IPS-18c (cell line): ENCODE results near the gene IGF2BP1.

Experiments used
- H3K4me3 ChIP-seq: 2 replicates; pipeline ENCODE4 v1.7.0; 2013; ENCODE audit warnings: low read depth, mild to moderate bottlenecking, low read length, moderate library complexity; ENCODE audit not compliant: insufficient read depth
- H3K9me3 ChIP-seq: one replicate; pipeline ENCODE4 v1.6.1; 2013; ENCODE audit warnings: mild to moderate bottlenecking, low read length, moderate library complexity; ENCODE audit not compliant: control insufficient read depth, insufficient read depth

IGF2BP1 gene

DNA sequence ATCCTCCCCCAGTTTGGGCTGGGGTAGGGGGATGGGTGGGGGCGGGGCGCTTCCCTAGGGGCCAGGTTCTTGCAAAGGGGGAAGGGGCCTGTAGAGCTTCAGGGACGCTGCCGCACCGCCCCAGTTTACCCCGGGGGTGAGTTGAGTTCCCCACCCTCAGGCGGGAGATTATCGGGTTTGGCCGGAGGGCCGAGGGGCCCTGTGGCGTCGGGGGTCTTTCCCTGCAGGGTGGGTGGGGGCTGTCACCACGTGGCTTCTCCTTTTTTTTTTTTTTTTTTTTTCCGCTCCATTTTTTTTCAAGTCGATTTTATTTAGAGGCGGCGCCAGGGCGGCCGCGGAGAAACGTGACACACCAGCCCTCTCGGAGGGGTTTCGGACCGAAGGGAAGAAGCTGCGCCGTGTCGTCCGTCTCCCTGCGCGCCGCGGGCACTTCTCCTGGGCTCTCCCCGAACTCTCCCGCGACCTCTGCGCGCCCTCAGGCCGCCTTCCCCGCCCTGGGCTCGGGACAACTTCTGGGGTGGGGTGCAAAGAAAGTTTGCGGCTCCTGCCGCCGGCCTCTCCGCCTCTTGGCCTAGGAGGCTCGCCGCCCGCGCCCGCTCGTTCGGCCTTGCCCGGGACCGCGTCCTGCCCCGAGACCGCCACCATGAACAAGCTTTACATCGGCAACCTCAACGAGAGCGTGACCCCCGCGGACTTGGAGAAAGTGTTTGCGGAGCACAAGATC is at the start of gene IGF2BP1:
Gene IGF2BP1 (plus strand): TSS at position 283 of the 724 bp plus-strand sequence. CDS start 361 bp downstream, at position 644.
- H3K4me3 ChIP-seq, result peak within 1 kb of the TSS; percentile 92
- H3K9me3 ChIP-seq, result no peaks in the 10 kb centered on the region

DNA sequence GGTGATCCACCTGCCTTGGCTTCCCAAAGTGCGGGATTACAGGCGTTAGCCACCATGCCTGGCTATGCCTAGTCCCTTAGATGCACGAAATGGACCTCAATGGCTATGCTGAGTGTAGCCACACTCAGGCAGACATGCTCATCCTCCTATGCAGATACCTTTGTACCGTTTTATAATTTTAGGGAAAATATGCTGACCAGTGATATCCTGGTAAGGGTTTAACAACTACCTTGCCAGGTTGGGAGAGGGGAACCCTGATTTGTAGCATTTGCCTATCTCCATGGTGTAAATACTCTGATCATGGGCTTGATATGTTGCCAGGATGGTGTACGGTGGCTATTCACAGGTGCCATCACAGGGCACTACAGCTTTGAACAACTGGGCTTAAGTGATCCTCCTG is 45.6 kb upstream of the IGF2BP1 start:
- Histone ChIP-seq H3K9me3 (no peaks in the 10 kb centered on the region), H3K4me3 (no peak overlapping the region)

DNA sequence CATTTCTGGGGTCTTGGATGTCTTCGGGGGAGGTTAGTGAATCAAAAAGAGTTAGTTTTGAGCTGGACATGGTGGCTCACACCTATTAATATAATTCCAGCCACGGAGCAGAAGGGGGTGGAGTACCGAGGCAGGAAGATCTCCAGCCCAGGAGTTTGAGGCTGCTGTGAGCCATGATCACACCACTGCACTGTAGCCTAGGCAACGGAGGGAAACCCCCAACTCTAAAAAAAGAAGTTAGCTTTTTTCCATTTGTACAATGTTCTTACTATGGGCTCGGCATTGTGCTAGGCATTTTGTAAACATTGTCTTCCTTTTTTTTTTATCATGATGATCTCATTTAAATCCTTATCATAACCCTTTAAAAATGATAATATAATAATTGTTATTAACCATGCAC is 44.3 kb upstream of the IGF2BP1 start:
- H3K4me3 ChIP-seq, result no peak overlapping the region
- H3K9me3 ChIP-seq, result no peaks in the 10 kb centered on the region

DNA sequence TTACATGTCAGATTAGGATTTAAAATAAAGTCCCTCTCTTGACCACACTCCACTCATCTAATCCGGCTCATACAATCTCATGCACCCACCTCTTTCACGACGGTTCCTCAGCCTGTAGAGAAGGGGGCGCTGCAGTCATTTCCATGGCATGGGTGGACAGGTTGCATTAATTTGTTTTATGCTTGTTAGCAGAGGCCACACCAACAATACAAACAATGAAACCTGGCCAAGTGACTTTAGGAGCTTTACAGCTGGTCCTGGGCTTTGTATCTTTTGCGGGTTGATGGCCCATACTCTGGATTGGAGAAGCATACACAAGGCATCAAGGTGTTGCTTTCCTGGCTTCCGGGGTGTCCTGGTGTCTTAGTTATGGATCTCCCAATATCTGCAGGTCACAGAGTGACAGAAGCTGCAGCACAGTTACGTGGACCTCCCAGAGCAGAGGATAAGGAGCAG is 42.9 kb upstream of the IGF2BP1 start:
- H3K4me3 ChIP-seq, result no peak overlapping the region

DNA sequence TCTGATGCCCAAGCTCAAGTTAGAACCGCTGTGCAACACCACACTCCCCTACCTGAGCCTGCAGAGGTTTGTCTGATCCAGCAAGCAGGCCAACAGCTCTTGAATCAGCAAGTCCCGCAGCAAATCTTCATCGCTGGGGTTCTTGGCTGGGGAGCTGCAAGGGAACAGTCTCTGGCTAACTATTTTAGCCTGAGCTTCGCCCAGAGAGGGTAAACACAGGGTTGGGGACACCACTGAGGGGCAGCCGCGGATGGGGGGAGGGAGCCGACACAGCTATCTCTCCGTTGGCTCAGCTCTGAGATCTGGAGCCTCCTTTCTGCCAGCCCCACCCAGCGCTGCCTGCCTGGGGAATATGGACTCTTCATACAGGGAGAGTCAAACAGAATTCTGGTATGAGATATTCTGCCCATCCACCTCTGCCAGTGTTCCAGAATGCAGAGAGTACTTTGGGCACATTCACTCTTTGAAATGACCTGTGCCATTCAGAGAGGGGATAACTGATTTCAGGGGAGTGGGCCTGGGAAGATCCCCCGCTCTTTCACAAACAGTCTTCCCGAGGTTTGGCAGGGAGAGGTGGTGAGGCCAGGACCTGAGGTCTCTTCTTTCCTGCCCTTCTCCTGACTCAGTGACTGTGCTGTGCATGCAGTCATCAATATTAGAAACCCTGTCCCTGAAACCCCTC is 36.2 kb upstream of the IGF2BP1 start:
- H3K9me3 ChIP-seq, result no peaks in the 10 kb centered on the region
- H3K4me3 ChIP-seq, result peak overlapping the region; percentile 38

More for the DNA sequence above, 42.9 kb upstream of the IGF2BP1 start:
- H3K9me3 ChIP-seq, result no peaks in the 10 kb centered on the region

DNA sequence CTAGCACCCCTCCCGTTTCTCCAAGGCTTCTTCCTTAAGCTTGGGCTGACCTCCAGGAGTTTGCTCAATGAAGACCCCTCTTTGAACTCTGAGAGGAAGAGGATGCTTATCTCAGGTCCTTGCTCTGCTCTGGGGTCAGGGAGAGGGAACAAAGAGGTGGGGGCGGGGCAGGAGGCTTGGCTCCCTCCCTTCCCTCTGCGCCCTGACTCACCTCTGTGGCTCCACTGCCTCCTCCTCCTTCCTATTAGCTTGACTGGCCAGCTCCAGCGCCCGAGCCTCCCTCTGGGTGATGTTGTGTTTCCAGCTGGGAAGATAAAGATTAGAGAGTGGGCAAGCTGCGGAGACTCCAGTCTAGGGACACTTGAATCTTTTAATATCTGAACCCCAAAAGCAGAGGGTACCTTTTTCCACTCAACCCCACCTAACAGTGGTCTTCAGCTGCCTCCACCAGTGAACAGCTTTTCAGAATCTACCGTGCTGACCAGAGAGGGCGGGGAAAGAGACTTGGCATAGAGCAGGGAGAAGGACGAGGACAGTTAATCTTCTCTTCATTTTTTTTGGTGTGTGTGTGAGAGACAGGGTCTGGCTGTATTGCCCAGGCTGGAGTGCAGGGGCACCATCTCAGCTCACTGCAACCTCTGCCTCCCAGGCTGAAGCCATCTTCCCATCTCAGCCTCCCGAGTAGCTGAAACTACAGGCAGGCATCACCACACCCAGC is 35.5 kb upstream of the IGF2BP1 start:
- peak overlapping the region; percentile 38 for H3K4me3 ChIP-seq
- H3K9me3 ChIP-seq, result no peaks in the 10 kb centered on the region

DNA sequence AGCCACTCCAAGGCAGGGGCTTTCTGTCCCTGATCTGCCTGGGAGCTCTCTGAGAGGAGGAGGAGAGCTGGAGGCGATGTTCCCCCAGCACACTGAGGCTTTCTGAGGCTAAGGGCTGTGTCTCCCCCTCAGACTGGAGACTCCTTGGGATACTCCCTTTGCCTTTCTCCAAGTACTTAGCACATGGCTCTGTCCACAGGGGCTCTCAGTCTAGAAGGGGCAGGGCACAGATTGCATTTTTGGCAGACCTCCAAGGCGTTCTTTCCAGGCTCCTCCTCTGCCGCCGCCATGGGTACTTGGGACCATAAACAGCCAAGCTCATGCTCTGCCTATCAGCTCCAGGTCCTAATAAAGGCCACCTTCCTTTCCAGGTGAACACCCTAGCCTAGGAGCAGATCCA is 27.0 kb upstream of the IGF2BP1 start:
- no peaks in the 10 kb centered on the region for H3K9me3 ChIP-seq

DNA sequence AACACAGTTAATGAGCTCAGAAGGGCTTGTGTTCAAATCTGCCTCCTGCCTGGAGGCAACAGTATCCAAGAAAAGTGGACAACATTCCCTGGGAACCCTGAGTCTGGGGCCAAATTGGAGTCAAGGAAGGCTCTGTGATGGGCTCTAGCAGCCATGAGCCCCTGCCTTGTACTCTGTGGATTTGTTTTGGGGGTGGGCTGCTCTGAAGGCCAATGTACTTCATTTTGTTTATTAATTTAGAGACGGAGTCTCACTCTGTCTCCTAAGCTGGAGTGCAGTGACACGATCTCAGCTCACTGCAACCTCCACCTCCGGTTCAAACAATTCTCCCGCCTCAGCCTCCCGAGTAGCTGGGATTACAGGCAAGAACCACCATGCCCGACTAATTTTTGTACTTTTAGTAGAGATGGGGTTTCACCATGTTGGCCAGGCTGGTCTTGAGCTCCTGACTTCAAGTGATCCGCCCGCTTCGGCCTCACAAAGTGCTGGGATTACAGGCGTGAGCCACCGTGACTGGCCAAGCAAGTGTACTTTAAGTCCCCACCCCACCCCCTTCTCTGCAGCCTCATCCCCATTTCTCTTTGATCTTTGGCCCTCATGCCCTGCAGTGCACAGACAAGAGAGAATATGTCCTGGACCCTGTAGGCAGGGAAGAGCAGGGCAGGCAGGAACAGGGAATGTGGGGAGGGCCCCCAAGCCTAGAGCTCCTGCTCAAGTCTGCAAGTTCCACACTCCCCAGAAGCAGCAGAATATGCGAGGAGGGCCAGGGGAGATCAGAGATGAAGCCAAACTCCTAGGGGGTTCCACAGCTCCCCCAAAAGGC is 26.1 kb upstream of the IGF2BP1 start:
- no peak overlapping the region for H3K4me3 ChIP-seq
- no peaks in the 10 kb centered on the region for H3K9me3 ChIP-seq

More for the DNA sequence above, 27.0 kb upstream of the IGF2BP1 start:
- H3K4me3 ChIP-seq, result no peak overlapping the region

DNA sequence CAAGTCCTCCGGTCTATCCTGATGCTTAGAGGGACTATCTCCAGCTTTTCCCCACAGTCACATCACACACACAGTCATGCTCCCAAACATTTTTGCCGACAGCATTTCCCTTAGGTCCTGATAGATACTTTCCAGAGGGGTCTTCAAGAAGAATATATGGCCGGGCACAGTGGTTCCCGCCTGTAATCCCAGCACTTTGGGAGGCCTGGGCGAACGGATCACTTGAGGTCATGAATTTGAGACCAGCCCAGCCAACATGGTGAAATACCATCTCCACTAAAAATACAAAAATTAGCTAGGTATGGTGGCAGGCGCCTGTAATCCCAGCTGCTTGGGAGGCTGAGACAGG is 24.5 kb upstream of the IGF2BP1 start:
- no peak overlapping the region for H3K4me3 ChIP-seq

DNA sequence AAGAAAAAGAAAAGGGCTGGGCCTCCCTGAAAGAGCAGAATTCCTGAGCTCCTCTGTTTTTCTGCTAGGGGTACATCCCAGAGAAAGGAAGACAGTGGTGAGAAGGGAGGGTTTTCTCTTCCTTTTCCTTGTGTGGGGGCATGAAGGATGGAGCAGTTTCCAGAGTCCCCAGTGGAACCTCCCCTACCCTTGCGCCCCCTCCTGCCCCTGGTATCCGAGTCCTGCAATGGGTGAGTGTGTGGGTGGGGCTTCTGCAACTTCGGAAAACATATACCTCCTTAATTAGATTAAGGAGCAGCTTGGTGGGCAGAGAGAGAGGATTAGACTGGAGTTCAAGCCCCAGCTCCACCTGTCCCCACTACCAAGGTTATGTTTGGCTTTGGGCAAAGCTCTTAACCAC is 23.4 kb upstream of the IGF2BP1 start:
- H3K9me3 ChIP-seq, result no peaks in the 10 kb centered on the region
- no peak overlapping the region for H3K4me3 ChIP-seq

More for the DNA sequence above, 24.5 kb upstream of the IGF2BP1 start:
- H3K9me3 ChIP-seq, result no peaks in the 10 kb centered on the region

DNA sequence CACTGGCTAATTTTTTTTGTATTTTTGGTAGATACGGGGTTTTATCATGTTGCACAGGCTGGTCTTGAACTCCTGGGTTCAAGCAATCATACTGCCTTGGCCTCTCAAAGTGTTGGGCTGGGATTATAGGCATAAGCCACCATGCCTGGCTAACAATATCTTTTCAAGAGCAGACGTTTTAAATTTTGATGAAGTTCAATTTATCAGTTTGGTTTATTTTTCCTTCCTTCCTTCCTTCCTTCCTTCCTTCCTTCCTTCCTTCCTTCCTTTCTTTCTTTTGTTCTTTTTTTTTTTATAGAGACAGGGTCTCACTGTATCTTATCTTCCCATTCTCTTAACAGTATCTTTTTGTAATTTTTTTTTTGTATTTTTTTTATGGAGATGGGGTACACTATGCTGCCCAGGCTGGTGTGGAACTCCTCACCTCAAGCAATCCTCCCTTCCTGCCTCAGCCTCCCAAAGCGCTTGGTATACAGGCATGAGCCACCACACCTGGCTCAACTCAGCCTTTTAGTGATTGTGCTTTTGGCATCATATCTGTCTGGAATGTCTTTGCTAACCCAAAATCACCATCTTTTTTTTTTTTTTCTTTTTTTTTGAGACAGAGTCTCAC is 15.2 kb upstream of the IGF2BP1 start:
- H3K9me3 ChIP-seq, result no peaks in the 10 kb centered on the region
- H3K4me3 ChIP-seq, result no peak overlapping the region

DNA sequence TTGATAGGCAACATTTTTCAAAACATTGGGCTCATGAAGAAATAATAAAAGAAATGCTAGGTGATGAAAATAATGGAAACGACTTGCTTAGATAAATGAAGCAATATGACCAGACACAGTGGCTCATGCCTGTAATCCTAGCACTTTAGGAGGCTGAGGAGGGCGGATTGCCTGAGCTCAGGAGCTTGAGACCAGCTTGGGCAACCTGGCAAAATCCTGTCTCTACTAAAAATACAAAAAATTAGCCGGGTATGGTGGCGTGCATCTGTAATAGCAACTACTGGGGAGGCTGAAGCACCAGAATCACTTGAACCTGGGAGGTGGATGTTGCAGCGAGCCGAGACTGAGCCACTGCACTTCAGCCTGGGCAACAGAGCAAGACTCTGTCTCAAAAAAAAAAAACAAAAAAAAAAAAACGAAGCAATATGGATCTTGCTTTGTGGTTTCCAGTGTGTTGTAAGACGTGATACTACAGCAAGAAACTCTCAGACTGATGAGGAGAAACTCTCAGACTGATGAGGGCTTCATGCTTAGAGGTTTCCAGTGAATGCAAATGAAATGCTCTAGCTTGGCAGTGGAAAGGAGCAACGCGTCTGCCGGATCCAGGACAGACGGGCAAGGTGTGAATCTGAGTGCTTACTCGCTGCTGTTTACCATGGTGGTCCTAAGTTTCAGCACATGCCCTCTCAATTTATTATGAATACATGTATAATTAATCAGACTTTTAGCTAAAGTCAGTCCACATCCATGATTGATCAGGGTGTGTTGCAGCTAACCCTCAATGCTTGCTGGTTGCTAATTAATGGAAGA is 11.5 kb upstream of the IGF2BP1 start:
- no peak overlapping the region for H3K4me3 ChIP-seq
- H3K9me3 ChIP-seq, result no peaks in the 10 kb centered on the region

DNA sequence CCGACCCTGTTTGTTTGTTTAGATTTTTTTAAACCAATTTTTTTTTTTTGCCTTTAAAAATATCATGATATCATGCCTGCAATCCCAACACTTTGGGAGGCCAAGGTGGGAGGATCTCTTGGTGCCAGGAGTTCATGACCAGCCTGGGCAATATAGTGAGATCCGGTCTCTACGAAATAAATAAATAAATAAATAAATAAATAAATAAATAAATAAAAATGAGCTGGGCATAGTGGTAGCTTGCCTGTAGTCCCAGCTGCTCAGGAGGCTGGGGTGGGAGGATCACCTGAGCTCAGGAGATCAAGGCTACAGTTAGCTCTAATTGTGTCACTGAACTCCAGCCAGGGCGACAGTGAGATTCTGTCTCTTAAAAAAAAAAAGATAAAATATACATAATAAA is 8.1 kb upstream of the IGF2BP1 start:
- H3K9me3 ChIP-seq, result no peaks in the 10 kb centered on the region
- no peak overlapping the region for H3K4me3 ChIP-seq

DNA sequence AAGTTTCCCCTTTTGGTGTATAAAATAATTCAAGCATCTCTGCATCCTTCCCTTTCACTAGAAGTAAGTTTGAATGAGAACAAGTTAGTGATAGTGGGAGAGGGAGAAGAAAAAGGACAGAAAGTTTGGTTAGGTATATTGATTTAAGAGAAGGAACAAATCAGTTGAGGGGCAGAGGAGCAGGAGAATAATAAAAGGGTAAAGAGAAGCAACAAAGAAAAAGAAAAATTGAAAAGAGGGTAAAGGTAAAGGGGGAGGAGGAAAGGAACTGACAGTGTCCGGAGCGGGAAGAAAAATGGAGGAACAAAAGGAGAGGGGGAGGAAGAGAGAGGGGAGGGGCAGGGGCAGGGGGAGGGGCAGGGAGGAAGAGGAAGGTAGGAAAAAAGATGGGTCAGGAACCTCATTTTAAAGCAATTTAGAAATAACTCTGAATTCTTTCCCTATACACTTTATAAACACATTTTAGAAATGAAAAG is 6.3 kb upstream of the IGF2BP1 start:
- no peaks in the 10 kb centered on the region for H3K9me3 ChIP-seq
- H3K4me3 ChIP-seq, result no peak overlapping the region

DNA sequence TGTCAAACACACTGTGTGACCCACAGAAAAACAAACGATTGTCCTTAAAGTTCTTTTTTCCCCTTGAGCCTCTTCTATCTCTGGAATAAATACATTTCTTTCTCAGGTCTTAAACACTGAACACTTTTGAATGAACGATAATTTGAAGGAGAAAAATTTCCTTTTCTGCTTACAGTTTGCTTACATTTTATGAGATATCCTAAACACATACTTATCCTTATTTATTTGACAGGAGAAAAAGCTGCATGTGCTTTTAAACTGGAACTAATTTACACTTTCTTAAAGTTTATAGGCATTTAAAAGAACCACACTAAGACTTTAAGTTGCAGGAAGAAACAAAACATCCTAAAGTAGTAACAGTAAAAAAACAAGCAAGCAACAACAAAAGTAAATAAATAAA is 4.7 kb upstream of the IGF2BP1 start:
- no peak overlapping the region for H3K4me3 ChIP-seq
- H3K9me3 ChIP-seq, result no peaks in the 10 kb centered on the region

DNA sequence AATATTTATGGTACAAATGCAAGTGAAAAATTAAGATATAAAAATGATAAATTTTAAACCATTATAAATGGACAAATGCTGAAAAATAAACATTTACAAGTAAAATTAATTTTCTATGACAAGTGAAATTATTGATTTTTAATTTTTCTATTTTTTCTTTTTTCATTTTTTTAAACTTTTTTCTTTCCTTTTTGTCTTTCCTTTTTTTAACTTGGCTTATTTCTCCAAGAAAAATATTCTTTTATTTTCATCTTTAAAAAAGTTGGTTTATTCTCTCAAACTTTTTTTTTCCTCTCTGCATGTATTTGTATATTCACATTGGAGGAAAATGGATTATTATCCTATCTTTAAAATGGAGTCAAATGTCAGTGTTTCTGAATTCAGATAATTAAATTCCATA is 3.9 kb upstream of the IGF2BP1 start:
- Histone ChIP-seq H3K4me3 (no peak overlapping the region), H3K9me3 (no peaks in the 10 kb centered on the region)
